HG03521 (cell line): ENCODE results near the gene ARID3A.

Source experiments
- ATAC-seq: cut with Tn5 transposase; IDR thresholded peaks from one replicate; pipeline ENCODE4 v1.9.1; 2021; ENCODE audit warnings: mild to moderate bottlenecking, moderate library complexity; ENCODE audit not compliant: unreplicated experiment

The ARID3A gene

DNA sequence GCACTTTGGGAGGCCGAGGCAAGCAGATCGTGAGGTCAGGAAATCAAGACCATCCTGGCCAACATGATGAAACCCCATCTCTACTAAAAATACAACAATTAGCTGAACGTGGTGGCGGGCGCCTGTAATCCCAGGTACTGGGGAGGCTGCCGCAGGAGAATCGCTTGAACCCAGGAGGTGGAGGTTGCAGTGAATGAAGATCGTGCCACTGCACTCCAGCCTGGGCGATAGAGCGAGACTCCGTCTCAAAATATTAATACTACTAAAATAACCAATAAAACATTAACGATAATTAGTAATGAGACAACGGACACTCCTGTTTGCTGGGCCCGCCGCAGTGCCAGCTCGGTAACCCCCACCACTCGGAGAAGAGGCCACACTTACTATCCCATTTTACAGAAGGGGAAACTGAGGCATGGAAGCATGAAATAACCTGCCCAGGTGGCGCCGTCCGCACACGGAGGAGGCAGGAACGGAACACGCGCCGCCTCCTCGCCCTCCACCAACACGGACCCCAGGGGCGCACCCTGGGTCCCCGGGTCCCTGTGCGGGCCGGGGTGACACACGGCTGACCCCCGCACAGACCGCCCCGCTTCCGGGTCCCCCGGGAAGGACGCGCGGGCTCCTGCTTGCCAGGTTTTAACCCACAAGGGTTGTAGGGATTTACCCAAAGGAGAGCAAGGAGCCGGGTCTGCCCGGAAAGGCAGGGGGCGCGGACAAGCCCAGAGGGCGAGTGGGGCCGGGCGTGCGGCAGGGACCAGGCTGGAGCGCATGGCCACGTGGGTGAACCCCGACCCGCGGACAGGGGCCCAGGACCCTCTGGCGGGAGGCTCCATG lies 14.4 kb upstream of the ARID3A start:
- ATAC-seq: no peak

DNA sequence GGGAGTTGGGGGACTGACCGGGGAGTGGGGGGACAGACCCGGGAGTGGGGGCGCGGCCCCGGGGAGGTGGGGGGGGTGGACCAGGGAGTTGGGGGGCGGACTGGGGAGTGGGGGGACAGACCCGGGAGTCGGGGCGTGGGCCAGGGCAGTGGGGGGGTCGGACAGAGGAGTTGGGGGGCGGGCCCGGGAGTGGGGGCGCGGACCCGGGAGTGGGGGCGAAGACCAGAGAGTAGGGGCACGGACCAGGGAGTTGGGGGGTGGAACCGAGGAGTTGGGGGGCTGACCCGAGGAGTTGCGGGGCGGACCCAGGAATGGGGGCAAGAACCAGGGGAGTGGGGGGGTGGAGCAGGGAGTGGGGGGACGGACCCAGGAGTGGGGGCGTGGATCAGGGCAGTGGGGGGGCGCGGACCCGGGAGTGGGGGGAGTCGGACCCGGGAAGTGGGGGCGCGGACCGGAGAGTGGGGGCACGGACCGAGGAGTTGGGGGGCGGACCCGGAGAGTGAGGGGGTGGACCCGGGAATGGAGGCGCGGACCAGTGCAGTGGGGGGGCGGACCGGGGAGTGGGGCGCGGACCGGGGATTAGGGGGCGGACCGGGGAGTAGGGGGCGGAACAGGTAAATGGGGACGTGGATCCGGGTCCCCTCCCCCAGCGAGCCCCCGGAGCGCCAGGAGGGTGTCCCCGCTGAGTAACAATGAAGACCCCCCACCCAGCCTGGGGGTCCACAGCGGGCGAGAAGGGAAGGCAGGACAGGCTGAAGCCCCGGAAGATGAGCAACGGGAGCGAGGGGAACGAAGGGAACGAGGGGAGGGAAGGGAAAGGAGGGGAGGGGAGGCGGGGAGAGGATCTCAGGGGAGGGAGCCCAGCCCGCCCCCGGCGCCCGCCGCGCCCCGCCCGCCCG lies 13.4 kb upstream of the ARID3A start:
- no peak for ATAC-seq

DNA sequence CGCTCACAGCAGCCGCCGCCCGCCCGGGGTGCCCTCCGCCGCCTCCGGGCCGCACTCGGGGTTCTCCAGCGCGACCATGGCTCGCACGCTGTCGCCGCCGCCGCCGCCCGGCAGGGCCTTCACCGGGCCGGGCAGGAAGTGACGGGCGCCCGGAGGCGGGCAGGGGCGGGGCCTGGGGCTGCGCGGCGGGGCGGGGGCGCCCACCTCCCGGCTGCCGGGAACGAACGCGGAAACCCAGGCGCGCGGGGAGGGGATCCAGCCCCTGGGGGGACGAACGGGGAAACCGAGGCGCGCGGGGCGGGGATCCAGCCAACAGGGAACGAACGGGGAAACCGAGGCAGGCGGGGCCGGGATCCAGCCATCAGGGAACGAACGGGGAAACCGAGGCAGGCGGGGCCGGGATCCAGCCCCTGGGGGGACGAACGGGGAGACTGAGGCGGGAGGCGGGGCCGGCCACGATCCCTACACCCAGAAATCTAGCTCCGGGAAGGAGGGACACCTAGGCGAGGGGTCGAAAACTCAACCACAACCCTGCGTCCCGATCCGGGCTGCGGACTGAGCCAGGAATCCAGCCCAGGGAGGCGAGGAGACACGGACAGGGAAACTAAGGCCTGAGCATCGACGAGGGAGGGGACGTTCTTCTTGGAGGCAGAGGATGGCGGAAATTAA lies 12.6 kb upstream of the ARID3A start, which contains the start of gene R3HDM4:
Gene R3HDM4 (minus strand): TSS at position 140 of the 669 bp plus-strand sequence. CDS start 62 bp downstream, at position 78.
- ATAC-seq: peak; percentile 58

DNA sequence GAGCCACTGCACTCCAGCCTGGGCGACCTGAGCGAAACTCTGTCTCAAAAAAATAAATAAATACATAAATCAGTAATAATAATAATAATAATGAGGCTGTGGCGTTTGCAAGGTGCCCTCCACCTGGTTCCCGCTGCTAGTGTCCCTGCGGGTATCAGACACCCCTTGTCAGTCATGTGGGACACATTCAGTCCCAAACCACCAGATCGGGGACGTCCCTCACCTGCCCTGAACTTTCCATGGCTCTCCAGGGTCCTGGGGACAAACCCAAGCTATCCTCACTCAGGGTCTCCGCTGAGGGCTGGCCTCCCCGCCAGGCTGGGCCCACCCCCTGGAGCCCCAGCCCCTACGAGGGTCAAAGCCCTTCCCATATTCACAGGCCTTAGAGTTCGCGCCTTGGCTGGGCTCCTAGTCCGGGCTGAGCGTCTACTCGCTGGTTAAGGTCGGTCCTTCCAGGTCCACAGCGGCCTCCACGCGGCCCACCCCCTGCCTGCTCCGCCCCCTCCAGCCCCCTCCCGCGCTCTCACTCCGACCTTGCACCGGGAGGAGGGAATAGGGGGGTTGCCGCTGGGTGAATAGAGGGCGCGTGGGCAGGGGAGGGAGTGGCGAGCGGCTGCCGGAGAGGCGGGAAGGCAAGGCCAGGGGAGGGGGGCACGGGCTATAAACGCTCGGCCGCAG lies 9.1 kb upstream of the ARID3A start:
- ATAC-seq: no peak

DNA sequence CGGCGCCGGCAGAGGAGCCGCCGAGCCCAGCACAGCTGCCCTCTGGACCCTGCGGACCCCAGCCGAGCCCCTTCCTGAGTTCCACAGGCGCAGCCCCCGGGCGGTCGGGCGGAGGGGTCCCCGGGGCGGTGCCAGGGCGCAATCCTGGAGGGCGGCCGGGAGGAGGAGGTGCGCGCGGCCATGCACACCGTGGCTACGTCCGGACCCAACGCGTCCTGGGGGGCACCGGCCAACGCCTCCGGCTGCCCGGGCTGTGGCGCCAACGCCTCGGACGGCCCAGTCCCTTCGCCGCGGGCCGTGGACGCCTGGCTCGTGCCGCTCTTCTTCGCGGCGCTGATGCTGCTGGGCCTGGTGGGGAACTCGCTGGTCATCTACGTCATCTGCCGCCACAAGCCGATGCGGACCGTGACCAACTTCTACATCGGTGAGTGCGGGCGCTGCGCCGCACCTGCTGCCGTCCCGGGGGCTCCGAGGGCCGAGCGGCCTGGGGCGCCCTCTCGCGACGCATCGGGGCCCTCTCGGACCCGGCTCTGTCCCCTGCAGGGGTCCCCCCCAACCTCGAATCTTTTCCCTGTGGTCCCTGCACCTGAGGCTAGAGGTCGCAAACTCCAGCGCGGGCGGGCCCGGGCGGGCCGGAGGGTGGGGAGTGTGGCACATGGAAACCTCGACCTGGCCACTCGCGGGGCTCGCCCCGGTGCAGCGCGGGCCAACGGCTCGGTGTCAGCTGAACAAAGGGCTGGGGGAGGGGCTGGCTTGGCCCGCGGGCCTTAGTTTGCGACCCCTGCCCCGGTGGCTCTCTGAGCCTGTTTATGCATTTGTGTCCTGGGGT lies 8.3 kb upstream of the ARID3A start, which contains the start of gene KISS1R:
Gene KISS1R (plus strand): TSS at position 11 of the 829 bp plus-strand sequence. CDS start 170 bp downstream, at position 181.
- ATAC-seq: no peak

DNA sequence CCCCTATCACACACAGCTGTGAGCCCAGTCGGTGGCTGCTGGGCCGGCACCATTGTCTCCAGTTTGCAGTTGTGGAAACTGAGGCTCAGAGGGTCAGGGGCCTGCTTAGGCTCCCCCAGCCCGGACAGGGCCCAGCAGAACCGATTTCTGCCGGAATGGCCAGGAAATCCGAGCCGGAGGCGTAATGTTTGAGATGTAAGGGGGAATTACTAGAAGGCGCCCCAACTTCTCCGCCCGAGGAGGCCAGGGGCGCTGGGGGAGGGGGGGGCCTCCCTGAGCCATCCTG lies 7.7 kb upstream of the ARID3A start:
- no peak for ATAC-seq

DNA sequence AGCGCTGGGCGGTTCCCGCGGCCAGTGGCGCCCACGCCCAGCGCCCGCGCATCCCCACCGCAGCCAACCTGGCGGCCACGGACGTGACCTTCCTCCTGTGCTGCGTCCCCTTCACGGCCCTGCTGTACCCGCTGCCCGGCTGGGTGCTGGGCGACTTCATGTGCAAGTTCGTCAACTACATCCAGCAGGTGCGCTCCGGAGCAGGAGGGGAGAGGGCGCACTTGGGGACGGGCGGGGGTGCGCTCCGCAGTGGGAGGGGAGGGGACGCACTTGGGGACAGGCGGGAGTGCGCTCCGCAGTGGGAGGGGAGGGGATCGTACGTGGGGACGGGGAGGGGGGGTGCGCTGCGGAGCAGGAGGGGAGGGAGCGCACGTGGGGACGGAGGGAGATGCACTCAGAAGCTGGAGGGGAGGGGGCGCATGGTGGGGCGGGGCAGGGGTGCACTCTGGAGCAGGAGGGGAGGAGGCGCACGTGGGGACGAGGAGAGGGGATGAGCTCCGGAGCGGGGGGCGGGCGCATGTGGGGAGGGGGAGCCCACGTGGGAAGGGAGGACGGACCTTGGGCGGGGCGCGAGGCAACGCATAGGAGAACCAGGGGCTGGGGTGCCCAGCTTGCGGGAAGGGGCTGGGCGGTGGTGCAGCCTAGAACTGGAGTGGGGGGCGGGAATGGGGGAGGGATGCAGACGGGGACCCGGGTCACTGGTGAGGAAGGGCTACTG lies 7.2 kb upstream of the ARID3A start:
- ATAC-seq: no peak

DNA sequence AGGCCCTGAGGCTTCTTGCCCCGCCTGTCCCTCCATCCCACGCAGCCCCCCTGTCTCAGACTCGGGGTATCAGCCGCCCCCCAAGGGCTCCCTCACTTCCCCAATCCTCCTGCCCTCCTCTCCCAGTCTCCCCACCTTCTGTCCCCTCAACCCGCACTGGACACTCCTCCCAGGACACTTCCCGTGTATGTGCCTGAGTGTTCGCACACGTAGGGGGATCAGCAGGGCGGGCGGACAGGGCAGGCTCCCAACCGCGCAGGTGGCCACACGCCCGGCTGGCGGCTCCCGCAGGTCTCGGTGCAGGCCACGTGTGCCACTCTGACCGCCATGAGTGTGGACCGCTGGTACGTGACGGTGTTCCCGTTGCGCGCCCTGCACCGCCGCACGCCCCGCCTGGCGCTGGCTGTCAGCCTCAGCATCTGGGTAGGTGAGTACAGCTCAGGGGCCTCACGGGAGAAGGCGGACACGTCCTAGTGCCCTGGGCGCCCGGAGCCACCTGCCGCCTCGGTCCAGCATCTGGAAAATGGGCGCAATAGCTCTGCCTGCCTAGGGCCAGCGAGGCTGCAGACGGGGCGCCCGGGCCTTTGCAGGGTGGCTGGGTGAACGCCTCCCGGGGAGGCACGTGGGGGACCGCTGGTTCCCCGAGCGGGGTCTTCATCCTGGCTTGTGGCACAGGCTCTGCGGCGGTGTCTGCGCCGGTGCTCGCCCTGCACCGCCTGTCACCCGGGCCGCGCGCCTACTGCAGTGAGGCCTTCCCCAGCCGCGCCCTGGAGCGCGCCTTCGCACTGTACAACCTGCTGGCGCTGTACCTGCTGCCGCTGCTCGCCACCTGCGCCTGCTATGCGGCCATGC lies 6.4 kb upstream of the ARID3A start:
- no peak for ATAC-seq

DNA sequence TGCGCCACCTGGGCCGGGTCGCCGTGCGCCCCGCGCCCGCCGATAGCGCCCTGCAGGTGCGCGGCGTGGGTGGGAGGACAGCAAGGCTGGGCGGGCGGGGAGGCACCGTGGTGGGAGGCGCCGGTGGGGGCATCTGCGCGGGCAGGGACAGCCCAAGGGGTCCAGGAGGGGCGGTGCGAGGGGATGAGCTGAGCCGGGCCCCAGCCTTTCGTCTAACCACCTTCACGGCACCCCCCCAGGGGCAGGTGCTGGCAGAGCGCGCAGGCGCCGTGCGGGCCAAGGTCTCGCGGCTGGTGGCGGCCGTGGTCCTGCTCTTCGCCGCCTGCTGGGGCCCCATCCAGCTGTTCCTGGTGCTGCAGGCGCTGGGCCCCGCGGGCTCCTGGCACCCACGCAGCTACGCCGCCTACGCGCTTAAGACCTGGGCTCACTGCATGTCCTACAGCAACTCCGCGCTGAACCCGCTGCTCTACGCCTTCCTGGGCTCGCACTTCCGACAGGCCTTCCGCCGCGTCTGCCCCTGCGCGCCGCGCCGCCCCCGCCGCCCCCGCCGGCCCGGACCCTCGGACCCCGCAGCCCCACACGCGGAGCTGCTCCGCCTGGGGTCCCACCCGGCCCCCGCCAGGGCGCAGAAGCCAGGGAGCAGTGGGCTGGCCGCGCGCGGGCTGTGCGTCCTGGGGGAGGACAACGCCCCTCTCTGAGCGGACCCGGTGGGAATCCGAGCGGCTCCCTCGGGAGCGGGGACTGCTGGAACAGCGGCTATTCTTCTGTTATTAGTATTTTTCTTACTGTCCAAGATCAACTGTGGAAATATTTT lies 5.6 kb upstream of the ARID3A start:
- no peak for ATAC-seq

DNA sequence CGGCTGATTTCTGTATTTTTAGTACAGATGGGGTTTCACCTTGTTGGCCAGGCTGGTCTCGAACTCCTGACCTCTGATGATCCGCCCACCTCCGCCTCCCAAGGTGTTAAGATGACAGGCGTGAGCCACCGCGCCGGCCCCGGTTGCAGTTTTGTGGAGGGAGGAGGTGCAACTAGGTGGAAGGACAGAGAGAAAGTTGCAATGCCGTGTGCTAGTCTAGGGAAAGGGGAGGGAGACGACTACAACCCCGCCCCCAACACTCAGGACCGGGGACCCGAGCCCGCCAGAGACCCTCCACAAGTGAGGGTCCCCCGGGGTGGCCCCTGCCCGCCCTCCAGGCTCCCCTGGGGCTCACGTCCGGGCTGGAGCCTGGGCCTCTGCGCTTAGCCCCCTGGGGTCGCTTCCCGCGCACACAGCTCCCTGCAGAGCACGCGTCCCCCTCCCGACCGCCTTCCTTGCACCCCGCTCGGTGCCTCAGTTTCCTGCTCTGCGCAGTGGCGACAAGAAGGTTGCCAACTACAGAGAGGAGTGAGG lies 1.2 kb upstream of the ARID3A start:
- ATAC-seq: no peak

DNA sequence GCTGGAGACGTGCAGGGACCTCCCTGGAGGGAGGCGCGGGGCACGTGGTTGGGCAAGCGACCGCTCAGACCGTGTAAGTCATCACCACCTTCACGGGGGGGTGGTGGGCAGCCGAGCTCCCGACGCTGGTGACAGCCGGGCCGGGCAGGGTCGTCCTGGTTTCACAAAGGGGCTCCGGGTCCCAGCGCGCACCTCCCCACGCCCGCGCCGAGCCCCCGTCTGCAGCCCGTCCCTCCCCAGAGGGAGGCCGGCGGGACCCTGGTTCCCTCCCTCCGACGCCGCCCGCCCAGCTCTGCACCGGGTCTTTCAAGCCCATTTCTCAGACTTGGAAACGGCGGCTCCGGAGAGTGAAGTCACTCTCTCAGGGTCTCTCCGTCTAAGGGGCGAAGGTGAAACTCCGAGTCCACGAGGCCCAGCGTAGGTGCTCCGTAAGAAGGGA lies 729 bp upstream of the ARID3A start:
- ATAC-seq: no peak

DNA sequence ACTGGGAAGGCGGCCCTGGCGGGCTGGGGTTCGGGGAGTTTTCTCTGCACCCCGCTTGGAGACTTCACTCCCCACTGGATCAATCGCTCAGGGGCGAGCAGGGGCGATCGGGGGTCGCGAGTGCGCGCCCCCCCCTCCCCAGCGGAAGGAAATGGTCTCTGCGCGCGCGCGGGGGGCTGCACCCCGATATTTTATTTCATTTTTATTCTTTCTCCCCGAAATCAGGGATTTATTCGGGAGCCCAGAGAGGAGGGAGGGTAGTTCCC lies 421 bp downstream of the ARID3A start:
- ATAC-seq: no peak

DNA sequence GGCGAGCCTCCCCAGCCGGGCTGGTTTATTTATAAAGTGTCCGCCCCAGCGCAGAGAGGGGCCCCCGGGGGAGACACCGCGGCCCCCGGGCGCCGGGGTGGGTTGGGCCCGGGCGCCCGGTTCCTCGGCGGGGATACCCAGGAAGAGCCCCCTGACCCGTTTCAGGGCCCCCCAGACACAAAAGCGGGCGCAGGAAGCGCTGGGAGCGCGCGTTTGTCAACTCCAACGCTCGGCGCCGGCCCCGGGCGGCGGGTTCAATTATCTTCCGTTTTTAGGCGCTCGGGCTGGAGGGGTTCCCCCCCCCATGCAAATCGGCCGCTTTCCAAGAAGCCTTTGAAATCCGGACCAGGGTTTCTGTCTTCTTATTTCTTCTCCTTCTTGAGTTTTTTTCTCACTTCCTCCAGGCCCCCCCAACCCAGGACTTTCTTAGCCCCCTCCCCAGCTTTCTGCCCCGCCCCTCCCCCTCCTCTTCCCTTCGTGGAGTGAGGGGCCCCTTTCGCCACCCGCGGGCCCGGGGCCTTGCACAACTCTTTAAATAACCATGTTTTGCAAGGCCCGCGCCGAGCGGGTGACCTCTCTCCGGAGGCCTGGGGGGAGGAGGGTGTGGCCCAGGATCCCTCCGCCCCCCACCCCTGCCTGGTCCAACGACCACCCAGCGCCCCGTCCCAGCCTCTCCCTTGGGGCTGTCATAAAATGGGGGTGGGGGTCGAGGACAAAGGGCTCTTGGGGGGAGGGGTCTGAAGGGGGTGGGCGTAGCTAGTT lies 935 bp downstream of the ARID3A start:
- ATAC-seq: no peak

DNA sequence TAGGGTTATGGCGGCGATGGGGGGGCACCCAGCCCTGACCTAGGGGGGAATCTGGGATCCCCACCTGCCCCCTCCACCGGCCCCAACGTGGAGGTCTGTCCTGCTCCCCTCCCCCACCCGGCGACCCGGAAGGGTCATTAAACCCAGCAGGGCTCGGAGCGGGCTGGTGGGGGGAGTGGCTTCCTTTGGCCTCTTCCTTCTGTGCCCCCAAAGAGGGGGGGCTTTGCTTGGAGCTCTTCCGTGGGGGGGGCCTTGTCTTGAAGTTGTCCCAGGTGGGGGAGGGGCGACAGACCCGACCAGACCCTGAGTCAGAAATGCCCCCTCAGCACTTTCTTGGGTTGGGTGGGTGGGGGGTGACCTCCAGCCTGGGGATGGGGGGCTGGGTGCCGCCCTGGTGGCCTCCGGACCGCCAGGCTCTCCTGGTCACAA lies 1.5 kb downstream of the ARID3A start:
- ATAC-seq: no peak

DNA sequence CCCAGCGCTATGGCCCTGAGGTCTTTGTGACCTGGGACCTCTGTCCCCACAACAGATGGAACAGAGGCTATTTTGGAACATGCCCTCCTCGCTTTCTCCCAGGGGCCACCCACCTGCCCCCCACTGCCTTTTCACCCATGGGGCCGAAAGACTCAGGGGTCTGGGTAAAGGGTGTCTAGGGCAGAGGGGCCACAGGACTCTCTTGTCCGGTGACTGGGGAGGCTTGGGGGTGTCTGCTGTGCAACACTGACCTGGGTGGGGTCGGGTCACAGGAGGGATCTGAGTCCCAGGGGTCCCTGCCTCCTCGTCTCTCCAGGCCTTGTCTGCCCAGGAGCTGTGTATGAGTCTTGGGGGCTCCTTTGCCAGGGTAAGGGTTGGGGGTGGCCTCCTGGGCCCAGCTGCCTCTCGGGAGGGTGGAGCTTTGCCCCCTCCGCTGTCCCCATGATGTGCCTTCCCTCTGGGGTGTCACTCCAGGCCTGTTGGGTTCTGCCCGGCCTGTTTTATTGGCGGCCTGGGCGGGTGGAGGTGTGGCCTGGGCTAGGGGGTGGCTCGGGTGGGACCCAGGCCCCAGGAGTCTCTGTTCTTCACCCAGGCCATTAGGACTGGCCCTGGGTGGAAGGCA lies 2.1 kb downstream of the ARID3A start:
- no peak for ATAC-seq

DNA sequence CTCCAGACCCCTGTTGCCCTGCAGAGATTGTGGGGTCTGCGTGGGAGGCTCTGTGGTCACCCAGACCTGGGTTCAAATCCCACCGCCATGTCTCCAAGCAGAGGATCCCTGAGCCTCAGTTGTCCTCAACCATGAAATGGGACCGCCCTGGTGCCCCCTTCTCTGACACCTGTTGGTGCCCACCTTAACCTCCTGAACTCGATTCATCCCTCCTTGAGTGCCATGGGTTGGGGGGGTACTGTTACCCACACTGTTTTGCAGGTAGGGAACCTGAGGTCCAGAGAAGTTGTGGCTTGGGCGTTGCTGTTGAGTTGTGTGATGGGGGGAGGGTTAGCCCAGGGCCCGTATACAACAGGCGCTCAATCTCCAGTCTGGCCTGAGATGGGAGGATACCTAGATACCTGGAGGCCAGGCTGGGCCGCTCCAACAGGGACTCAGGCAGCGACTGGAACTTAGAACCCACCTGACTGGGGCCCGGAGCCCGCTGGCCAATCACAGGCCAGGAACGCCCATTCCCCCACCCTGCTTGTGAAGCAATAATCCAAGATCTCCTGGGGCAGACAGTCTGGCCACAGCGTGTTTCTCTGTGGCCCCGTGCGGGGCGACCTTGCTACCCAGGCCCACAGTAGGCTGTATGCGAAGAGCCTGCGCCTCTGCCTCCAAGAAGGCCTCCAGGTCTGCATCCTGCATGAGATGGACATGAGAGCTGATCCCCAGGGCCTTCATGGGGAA lies 2.8 kb downstream of the ARID3A start:
- ATAC-seq: no peak
